Psoas muscle (tissue), 8 donors: Measurements from ENCODE around the gene ALOXE3. TPM values are rescaled to one million over a fixed set of nuclear protein-coding genes. Genes with fewer than 3 reads are reported as not detected.
A peak's percentile ranks its signal among the peaks of the same experiment; 100 is the strongest.
"Not testable (repeated sequence)": the region's sequence is repeated elsewhere in the genome, so short reads cannot be mapped to it uniquely, and the experiment has no call there.

Source experiments
- ATAC-seq, 4 donors: fragments of 200-7000 bp; cut with Tn5 transposase; one replicate each; pipeline ENCODE4 v1.9.1; 2020; ENCODE audit warnings: moderate library complexity in 3 of 4, mild to moderate bottlenecking in 2 of 4
- DNase-seq, 2 donors: peaks; one replicate each; pipeline ENCODE4 v3.0.0-alpha.2; 2020
- H3K27ac ChIP-seq: fragments of 200-600 bp; one replicate; pipeline ENCODE4 v1.8.0; 2022
- H3K27me3 ChIP-seq, 3 donors: fragments of 200-600 bp in 1 of 3; one replicate each; pipeline versions ENCODE4 v1.6.1 to v1.8.0; 2013 to 2022; ENCODE audit warnings: low read length in 2 of 3, mild to moderate bottlenecking in 2 of 3, moderate library complexity in 1 of 3; ENCODE audit not compliant: insufficient read depth in 3 of 3
- H3K36me3 ChIP-seq, 2 donors: fragments of 200-600 bp in 1 of 2; one replicate each; pipeline versions ENCODE4 v1.6.1 to v1.8.0; 2013 to 2022; ENCODE audit warnings: low read depth in 1 of 2, mild to moderate bottlenecking in 1 of 2, moderate library complexity in 1 of 2; ENCODE audit not compliant: insufficient read depth in 1 of 2
- H3K4me1 ChIP-seq: fragments of 200-600 bp; one replicate; pipeline ENCODE4 v1.8.0; 2022
- H3K4me3 ChIP-seq: fragments of 200-600 bp; one replicate; pipeline ENCODE4 v1.8.0; 2022; ENCODE audit warnings: mild to moderate bottlenecking
- H3K9me3 ChIP-seq: fragments of 200-600 bp; one replicate; pipeline ENCODE4 v1.8.0; 2022
- WGBS, 3 donors: extraction: QIAGEN DNeasy Blood & Tissue Kit; methylation state at CpG; one replicate each; pipeline versions ENCODE4 v1.1.6 to v1.1.7; 2013; 5-methylcytosine and 5-hydroxymethylcytosine counted together
- intact Hi-C, 2 donors: fragments of 100-400 bp; cut with DNase I; formaldehyde crosslinking; loops; one replicate each; pipeline versions ENCODE4 v1.11.0 to v1.14.2; 2022
- polyA plus RNA-seq, 3 donors: library from polyadenylated mRNA; stranded (reverse); fragments of 200-250 nt; gene quantifications; one replicate each; pipeline ENCODE4 v1.2.3, GENCODE V29; 2013
- total RNA-seq, 4 donors: library from RNA; stranded (reverse); fragmentation: NEBNext Ultra II Directional in 2 of 4; extraction: Animal tissue kit (Norgen Biotek cat#: 25700) in 2 of 4; gene quantifications; one replicate each; pipeline versions ENCODE4 v1.2.1 to v1.2.4, GENCODE V29; 2021 to 2023
- TF ChIP-seq, protein P1 (sequence below): fragments of 200-600 bp; IDR thresholded peaks from one replicate; pipeline ENCODE4 v1.8.0; 2022; ENCODE audit warnings: antibody characterized with exemption
- donor health status: healthy with polysubstance abuse.
- donor health status: DM: no; HTN: no; CAD: no; lungs with moderate emphysema.
- donor health status: Bipolar disorder and iron deficiency.
- donor health status: healthy.
- donor health status: DM: yes; HTN: yes; CAD: no.
- donor health status: DM: no; HTN: no; CAD: no.
- donor health status: DM: no; HTN: no; CAD: no.
- donor health status: DM: yes; HTN: yes; CAD: no.

ALOXE3 gene
- total and polyA plus RNA-seq, 7 donors, result 0.42 TPM; not detected in 6

GRCh38 chr17:8081876-8082275 lies 36.4 kb downstream of the ALOXE3 start:
- 92 to 96% (median 93%) methylated on average over 3 of the region's 3 CpGs for WGBS, 3 donors
- TF ChIP-seq, protein P1, sequence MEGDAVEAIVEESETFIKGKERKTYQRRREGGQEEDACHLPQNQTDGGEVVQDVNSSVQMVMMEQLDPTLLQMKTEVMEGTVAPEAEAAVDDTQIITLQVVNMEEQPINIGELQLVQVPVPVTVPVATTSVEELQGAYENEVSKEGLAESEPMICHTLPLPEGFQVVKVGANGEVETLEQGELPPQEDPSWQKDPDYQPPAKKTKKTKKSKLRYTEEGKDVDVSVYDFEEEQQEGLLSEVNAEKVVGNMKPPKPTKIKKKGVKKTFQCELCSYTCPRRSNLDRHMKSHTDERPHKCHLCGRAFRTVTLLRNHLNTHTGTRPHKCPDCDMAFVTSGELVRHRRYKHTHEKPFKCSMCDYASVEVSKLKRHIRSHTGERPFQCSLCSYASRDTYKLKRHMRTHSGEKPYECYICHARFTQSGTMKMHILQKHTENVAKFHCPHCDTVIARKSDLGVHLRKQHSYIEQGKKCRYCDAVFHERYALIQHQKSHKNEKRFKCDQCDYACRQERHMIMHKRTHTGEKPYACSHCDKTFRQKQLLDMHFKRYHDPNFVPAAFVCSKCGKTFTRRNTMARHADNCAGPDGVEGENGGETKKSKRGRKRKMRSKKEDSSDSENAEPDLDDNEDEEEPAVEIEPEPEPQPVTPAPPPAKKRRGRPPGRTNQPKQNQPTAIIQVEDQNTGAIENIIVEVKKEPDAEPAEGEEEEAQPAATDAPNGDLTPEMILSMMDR, result no peak
- no peak overlapping the region for H3K4me3 ChIP-seq
- peaks cover 0 to 47% (median 2%) of the 10 kb centered on the region in 3 donors for H3K27me3 ChIP-seq
- no peaks in the 10 kb centered on the region for H3K36me3 ChIP-seq
- DNase-seq (no peak), ATAC-seq (no peak)
- no peaks in the 10 kb centered on the region for H3K9me3 ChIP-seq
- intact Hi-C loops, result loop anchor here in 1 of 2 donors (5.0 kb wide), 1 partner anchor 35 kb away; the partner anchor contains the start of gene ALOXE3
- H3K4me1 ChIP-seq, result peaks cover 9% of the 10 kb centered on the region
- H3K27ac ChIP-seq, result no peak overlapping the region

DNA sequence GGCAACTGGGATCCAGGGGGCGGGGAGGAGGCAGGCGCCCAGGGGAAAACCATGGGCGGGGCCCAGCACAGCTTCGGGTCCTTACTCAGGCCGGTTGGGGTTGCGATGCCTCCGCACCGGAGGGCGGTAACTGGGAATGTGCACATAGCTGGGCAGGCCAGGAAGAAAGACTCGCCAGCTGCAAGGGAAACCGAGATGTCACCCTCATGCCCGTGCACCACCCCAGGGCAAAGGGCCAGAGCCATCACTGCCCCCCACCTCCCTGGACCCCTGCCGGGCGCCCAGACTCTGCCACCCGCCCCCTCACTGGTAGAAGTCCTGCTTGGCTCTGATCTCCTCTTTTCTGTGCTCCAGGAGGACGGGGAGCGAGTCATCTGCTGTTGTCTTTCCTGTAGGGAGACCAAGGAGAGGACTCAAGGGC lies 37.5 kb downstream of the ALOXE3 start:
- 45 to 54% (median 45%) methylated on average over 17 of the region's 17 CpGs for WGBS, 3 donors
- DNase-seq, result no peak
- no peaks in the 10 kb centered on the region for H3K9me3 ChIP-seq
- peaks cover 9% of the 10 kb centered on the region for H3K4me1 ChIP-seq
- peaks cover 0 to 54% (median 4%) of the 10 kb centered on the region in 3 donors for H3K27me3 ChIP-seq
- no peak overlapping the region for H3K27ac ChIP-seq
- intact Hi-C loops, result loop anchor here (1.0 to 5.0 kb wide), 2 partner anchors 36 to 37 kb away; partner anchors contain the start of gene ALOXE3 (in 2 of the 2)
- H3K36me3 ChIP-seq, result no peaks in the 10 kb centered on the region
- ATAC-seq, result no peak
- H3K4me3 ChIP-seq, result no peak overlapping the region
- TF ChIP-seq, protein P1, result no peak

- TF ChIP-seq, protein P1, result no peak
- Histone ChIP-seq H3K4me3 (peak overlapping the region; percentile 62), H3K9me3 (no peaks in the 10 kb centered on the region), H3K27me3 (peaks cover 0 to 59% (median 6%) of the 10 kb centered on the region in 3 donors), H3K36me3 (no peaks in the 10 kb centered on the region), H3K27ac (no peak overlapping the region), H3K4me1 (peaks cover 9% of the 10 kb centered on the region)
- WGBS, 3 donors, result 21 to 22% (median 22%) methylated on average over 25 of the region's 25 CpGs
- intact Hi-C loops, result loop anchor here (1.0 to 5.0 kb wide), 2 partner anchors 37 to 38 kb away; partner anchors contain the start of gene ALOXE3 (in 2 of the 2)
- DNase-seq (no peak), ATAC-seq (peak in 2 of 4 donors; percentile 27 to 41)
Observed at GRCh38 chr17:8080208-8080798, 38.0 kb downstream of the ALOXE3 start.

DNA sequence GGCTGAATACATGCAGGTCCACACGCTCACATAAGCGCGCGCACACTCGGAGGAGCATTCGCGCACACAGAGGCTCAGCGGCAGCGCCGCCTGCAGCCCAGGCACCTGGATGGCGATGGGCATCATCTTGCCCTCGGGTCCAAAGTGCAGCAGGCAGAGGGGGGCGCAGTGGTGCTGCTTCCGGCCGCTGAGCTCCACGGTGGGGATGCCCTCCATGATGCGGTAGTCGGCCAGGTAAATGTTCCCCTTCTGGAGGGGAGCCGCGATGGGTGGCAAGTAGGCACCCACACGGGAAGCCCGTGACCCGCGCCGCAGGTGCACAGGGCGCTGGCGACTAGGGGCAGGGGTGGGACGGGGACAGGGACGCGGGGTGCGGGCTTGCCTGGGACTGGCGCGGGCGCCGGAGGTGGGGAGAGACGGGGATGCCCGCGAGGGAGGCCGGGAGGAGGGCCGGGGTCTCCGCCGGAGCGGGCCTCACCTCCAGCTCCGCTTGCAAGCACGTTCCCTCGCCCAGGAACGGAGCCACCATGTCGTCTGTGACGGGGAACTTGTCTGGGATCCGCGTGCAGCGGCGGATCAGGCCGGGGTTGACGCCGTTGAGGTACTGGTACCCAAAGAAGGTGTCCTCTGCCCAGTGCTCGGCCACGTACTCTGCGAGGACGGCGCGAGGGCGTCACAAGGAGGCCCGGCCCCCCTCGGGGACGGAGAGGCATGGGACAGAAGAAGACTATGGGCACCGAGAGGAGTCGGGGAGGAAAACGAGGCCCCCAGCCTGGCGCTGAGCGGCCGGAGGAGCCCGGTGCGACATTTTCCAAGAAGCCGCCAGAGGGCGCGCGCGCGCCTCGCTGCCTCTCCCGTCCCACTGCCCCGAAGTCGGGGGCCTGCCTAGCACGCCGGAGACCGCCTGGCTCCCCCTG lies 38.8 kb downstream of the ALOXE3 start:
- Histone ChIP-seq H3K4me1 (peaks cover 9% of the 10 kb centered on the region), H3K27ac (no peak overlapping the region), H3K4me3 (peak overlapping the region; percentile 62), H3K27me3 (peaks cover 0 to 62% (median 13%) of the 10 kb centered on the region in 3 donors), H3K9me3 (no peaks in the 10 kb centered on the region), H3K36me3 (no peaks in the 10 kb centered on the region)
- peak; percentile 75 to 86 for DNase-seq
- 1% methylated on average over 57 to 87 of the region's 87 CpGs for WGBS, 3 donors
- intact Hi-C loops, result loop anchor here (1.0 to 5.0 kb wide), 2 partner anchors 38 to 39 kb away; partner anchors contain the start of gene ALOXE3 (in 2 of the 2)
- TF ChIP-seq, protein P1, result peak; percentile 86
- ATAC-seq, result peak; percentile 86 to 98 (median 90)

- H3K4me3 ChIP-seq, ATAC-seq, H3K27ac ChIP-seq, H3K9me3 ChIP-seq, DNase-seq, H3K36me3 ChIP-seq, intact Hi-C loops: not testable (repeated sequence)
- WGBS, 3 donors, result 69 to 88% (median 86%) methylated on average over 5 of the region's 5 CpGs
- Histone ChIP-seq H3K4me1 (peaks cover 11% of the 10 kb centered on the region), H3K27me3 (peaks cover 0 to 64% (median 17%) of the 10 kb centered on the region in 3 donors)
Observed at GRCh38 chr17:8077939-8078338, 40.4 kb downstream of the ALOXE3 start.
